Activated CD4-positive, alpha-beta T cell treated with anti-CD3 and anti-CD28 coated beads for 4 hours (primary cell): Measurements from ENCODE around the gene GYG2.
"Not testable (repeated sequence)": the region's sequence is repeated elsewhere in the genome, so short reads cannot be mapped to it uniquely, and the experiment has no call there.

Experiments used
- DNase-seq, 2 donors: peaks; one replicate each; pipeline ENCODE4 v3.0.0-alpha.2; 2020

Gene GYG2

DNA sequence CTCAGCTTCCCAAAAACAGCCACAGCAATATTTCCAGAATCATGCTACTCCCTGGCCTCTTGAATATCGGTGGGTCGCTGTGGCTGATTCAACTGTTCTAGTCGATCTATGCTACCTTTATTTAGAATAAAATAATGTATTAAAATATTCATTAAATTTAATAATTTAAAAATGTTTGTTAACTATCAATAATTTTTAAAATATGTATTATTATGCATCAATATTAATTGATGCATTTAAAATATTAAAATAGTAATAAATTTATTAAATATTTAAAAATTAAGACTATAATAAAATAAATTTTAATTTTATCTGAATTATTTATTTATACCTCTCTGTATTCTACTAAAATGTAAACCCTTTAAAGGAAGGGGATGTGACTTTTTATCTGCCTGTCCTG, 81.4 kb downstream of the GYG2 start:
- no peak for DNase-seq

DNA sequence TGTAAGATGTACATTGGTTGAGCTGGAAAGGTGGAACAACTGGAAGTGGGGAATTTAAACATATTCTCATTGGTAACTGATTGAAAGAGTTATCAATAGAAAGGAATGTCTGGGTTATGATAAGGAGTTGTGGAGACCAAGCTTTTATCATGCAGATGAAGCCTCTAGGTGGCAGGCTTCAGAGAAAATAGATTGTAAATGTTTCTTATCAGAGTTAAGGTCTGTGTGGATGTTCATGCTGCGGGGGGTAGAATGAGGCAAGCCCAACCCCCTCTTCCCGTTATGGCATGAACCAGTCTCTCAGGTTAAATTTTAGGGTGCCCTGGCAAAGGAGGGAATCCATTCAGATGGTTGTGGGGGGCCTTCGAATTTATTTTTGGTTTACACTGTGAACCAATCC, 84.4 kb downstream of the GYG2 start:
- DNase-seq, result no peak

DNA sequence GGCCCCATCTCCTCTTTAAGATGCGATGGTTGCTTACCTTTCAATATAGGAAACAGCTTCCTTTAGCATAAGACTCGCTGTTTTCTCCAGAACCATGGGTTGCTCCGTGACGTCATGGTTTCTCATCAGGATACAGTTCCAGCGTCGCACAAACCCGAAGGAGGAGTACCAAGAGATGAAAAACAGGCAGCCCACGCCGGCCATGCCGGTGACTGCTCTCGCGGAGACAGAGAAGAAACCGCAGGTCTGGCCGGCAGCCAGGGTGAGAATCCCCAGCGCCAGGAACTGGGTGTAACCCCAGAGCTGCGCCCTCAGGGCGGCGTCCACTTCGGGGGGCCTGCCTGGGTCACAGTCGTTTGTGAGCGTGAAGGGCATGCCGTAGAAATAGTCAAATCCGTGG, 89.0 kb downstream of the GYG2 start:
- no peak for DNase-seq

DNA sequence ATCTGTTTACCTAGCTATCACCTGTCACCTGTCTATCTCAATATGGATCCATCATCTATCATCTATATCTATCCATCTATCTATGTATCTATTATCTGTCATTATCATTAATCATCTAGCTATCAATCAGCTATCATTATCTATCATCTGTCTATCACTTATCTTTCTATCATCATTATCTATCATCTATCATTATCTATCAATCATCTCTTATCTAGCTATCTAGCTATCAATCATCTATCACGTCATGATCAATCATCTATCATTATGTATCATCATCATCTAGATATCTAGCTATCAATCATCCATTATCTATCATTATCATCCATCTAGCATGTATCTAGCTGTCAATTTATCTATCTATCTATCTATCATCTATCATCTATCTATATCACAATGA, 92.5 kb downstream of the GYG2 start:
- DNase-seq, result no peak

DNA sequence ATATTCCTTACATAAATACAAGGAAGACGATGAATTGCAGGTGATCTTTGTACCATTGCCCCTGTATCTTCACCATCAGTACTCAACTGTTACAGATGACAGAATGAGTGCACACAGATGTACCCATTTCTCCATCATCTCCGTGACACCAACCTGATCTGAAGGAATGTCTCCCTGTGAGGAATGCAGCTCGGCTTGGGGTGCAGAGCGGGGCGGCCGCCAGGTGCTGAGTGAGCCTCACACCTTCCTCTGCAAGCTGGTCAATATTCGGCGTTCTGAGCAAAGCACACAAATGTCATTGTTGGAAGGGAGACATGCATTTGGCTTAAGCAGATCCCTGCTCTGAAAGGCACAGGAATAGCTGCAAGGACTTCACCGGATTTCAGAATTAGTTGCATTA, 93.0 kb downstream of the GYG2 start:
- no peak for DNase-seq

DNA sequence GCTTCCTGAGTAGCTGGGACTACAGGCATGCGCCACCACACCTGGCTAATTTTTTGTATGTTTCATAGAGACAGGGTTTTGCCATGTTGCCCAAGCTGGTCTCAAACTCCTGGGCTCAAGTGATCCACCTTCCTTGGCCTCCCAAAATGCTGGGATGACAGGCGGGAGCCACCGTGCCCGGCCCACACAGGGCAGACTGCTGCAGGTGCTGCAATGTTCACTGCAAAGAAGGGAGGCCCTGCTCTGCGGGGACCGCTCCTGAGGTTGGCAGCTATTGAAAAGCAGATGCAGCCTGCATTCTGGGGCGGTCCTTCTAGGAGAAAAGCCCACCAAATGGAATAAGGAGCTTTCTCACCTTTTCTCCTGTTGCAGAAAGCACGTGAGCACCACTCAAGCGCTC, 95.4 kb downstream of the GYG2 start:
- no peak for DNase-seq

DNA sequence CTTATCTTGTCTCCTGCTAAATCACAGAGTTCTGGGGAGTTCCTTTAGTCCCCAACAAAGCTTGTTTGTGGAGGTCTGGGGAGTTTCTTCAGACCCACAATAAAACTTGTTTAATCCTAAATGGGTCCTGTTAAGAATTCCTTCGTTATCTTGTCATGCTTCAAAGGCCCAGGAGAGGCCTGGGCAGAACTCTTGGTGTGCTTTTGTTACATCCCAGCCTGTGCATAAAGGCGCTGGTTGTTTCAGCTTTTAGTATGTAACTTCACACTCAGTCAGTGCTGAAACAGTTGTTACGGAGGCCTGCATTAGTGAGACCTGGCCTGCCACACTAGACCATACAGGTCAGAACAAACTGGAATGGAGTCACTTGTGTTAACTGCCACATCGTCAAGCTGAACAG, 97.5 kb downstream of the GYG2 start:
- not testable (repeated sequence) for DNase-seq

DNA sequence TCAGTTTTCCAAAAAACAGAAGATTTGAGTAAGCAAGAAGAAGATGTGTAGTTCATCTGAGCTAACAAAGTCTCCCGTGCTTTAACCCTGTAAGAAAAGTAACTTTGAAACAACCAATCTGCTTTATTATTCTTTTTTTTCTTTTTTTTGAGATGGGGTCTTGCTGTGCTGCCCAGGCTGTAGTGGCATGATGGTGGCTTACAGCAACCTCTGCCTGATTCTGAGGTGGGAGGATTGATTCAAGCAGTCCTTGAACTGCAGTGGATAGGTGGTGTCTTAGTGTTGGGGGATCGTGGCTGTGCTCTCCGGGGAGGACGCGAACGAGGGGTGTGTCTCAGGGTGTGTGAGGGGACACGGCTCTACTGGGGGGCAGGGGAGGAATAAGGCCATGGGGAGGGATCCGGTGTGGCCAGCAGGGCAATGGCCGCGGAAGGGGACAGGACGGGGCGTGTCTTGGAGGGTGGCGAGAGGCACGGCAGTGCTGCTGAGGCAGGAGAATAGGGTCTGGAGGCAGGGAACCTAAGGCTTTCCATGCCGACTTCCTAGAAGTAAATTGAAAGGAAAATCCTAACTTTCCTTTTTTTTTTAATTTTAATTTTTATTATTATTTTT, 98.0 kb downstream of the GYG2 start:
- DNase-seq, result no peak

DNA sequence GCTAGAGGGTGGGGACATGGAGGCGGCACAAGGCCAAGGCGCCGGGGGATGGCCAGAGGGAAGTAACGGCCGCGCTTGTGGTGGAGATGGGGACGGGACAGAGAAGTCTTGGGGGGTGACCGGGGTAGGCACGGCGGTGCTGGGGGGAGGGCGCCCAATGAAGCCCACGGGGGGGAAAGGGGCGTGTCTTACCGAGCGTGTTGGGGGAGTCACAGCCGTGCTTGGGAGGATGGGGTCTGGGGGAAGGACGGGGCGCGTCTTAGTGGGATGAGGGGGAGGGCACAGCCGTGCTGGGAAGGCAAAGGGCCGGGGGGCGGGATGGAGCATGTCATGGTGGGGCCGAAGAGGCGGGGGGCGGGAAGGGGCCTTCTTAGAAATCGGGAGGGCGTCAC, 99.5 kb downstream of the GYG2 start:
- no peak for DNase-seq

DNA sequence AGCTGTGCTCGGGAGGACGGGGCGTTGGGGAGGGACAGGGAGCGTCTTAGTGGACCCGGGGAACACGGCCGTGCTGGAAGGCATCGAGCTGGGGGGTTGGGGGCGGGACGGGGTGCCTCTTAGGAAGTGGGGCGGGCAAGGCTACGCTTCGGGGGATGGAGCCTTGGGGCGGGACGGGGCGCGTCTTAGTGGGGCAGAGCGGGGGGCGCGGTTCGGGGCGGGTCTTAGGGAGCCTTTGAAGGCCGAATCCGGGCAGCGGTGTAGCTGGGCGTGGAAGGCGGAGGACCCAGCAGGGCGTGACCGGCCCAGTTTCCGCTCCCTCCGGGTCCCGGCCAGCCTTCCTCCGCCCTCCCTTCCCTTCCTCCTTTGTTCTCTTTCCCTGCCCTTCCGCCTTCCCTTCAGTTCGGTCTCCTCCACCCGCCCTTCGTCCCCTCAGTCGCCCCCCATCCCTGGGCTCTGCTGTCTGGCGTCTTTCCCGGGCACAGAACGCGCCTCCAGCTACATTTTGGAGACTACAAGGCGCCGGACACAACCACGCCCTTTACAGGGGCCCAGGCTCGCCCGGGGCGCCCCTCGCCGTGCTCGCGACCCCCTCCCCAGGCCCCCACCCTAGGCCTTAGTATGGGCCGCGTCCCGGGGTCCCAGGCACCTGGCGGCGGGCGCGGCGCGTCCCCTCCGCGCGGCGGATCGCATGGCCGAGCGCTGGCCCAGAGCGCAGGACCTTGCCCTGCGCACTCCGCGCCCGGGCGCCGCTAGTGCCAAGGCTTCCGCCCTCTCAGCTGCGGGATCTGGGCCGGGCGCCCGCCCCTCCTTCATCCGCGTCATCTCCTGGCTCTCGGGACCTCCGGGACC, 100.1 kb downstream of the GYG2 start, which contains the start of gene ARSD:
TSS of gene ARSD (minus strand) at position 757 of the 852 bp plus-strand sequence. CDS start at position 693, 64 bp downstream.
- DNase-seq, result peak; percentile 7 to 11

DNA sequence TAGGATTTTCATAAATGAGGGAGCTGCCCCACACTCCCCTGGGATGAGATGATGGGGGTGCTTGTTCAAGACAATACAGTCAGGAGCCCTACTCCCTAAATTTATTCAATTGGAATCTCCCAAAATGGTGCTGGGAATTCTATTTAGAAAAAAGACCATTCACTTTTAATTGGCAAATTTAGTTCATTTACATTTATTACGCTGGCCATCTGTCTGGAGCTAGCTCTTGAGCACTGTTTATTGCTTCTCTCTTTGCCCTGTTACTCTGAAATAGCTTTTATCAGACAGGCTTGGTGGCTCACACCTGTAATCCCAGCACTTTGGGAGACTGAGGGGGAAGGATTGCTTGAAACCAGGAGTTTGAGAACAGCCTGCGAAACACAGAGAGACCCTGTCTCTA, 102.4 kb downstream of the GYG2 start:
- no peak for DNase-seq

DNA sequence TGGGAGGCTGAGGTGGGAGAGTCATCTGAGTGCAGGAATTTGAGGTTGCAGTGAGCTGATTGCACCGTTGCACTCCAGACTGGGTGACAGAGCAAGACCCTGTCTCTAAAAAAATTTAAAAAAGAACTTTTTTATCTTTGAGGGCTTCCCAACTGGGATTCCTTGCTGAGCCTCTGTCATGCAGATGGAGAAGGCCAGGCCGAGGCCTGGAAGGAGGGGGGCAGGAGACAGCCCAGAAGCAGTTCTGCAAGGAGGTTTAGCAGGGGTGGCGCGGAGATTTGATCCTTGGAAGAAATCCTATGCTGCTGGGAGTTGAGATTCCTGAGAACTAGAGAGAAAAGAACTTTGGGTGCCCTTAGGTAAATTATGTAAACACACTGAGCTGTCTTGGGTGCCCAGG, 102.9 kb downstream of the GYG2 start:
- no peak for DNase-seq
